K562 (cell line): ENCODE data around the gene EXOSC9. TPM values are rescaled to one million over a fixed set of nuclear protein-coding genes. Genes with fewer than 3 reads are reported as not detected.

ENCODE experiments used
- ATF7 ChIP-seq: fragments of 450-650 bp; IDR thresholded peaks from 2 replicates; pipeline ENCODE4 v1.7.1; 2014; ENCODE audit warnings: mild to moderate bottlenecking, moderate library complexity
- DACH1 ChIP-seq: fragments of 450-650 bp; IDR thresholded peaks from 2 replicates; pipeline ENCODE4 v1.6.1; 2018; ENCODE audit not compliant: partially characterized antibody
- ELF2 ChIP-seq: fragments of 250-450 bp; sonication (Bioruptor Pico); IDR thresholded peaks from 2 replicates; pipeline ENCODE4 v1.5.0; 2021; ENCODE audit warnings: mild to moderate bottlenecking
- MBD2 ChIP-seq: sonication (generic); IDR thresholded peaks from 2 replicates; pipeline ENCODE4 v1.6.1; 2016; ENCODE audit warnings: low read depth, borderline replicate concordance
- MCM2 ChIP-seq: fragments of 450-650 bp; IDR thresholded peaks from 2 replicates; pipeline ENCODE4 v1.6.1; 2017; ENCODE audit warnings: low read depth, mild to moderate bottlenecking
- MCM5 ChIP-seq: fragments of 450-650 bp; IDR thresholded peaks from 2 replicates; pipeline ENCODE4 v1.6.1; 2016; ENCODE audit warnings: low read depth
- NRF1 ChIP-seq, 2 experiments: fragments of 450-650 bp; IDR thresholded peaks in 1 of 2; conservative IDR thresholded peaks in 1 of 2; 2 replicates each; pipeline ENCODE4 v1.6.1; 2014; ENCODE audit warnings: mild to moderate bottlenecking in 2 of 2
- POLR2H ChIP-seq: IDR thresholded peaks from 2 replicates; pipeline ENCODE4 v1.6.1; 2016; ENCODE audit warnings: missing genetic modification characterization, low read depth, mild to moderate bottlenecking, control low read depth, missing compliant biosample characterization, moderate library complexity
- RAD51 ChIP-seq: fragments of 450-650 bp; IDR thresholded peaks from 2 replicates; pipeline ENCODE4 v1.7.1; 2016; ENCODE audit warnings: low read depth, mild to moderate bottlenecking, borderline replicate concordance
- TEAD1 ChIP-seq, 2 experiments: fragments of 450-650 bp in 1 of 2; sonication (generic) in 1 of 2; formaldehyde crosslinking; IDR thresholded peaks; 2 replicates each; pipeline versions ENCODE4 v1.4.0 to v1.8.0; 2020 to 2022; ENCODE audit warnings: mild to moderate bottlenecking in 2 of 2, missing genetic modification reagents in 1 of 2
- UBTF ChIP-seq, 2 experiments: IDR thresholded peaks; 2 replicates each; pipeline ENCODE4 v1.6.1; 2012; ENCODE audit warnings: improper control_type of control experiment in 2 of 2, low read depth in 2 of 2, low read length in 2 of 2, borderline replicate concordance in 1 of 2
- ZNF134 ChIP-seq: fragments of 250-450 bp; sonication (Bioruptor Pico); conservative IDR thresholded peaks from 2 replicates; pipeline ENCODE4 v1.4.0; 2020
- polyA plus RNA-seq, 8 experiments: library from polyadenylated mRNA; depleted of rRNA in 4 of 8; stranded (reverse) in 5 of 8; unstranded in 3 of 8; fragments of >200 nt; fragmentation: Nextera tagmentation in 2 of 8; fragmentation: Illumina TruSeq in 1 of 8; extraction: Ambion mirVana in 2 of 8; extraction: Trizol in 1 of 8; gene quantifications; 2 replicates each; pipeline versions ENCODE4 v1.2.1 to v1.2.3, GENCODE V29; 2011 to 2014; ENCODE audit warnings: inconsistent platforms in 1 of 8, missing spikeins in 1 of 8
- total RNA-seq, 7 experiments: library from RNA; depleted of rRNA in 6 of 7; stranded (reverse); fragments of >200 nt in 6 of 7; fragmentation: Illumina TruSeq in 2 of 7; extraction: Trizol in 2 of 7; gene quantifications; 2 replicates each; pipeline versions ENCODE4 v1.2.1 to v1.2.3, GENCODE V29; 2011 to 2021; ENCODE audit warnings: low replicate concordance in 1 of 7

Gene EXOSC9
- total and polyA plus RNA-seq, 9 of the 15 experiments (the other 6 are each of a cell fraction or from before 2014, with no cell fraction given), result 64.7 to 166 (median 115) TPM

- no peak for TF ChIP-seq UBTF (IDR thresholded peaks at IDR 0.05; ENCODE audit: borderline replicate concordance in 1 of 2, low read depth in 2 of 2, low read length in 2 of 2)
- TF ChIP-seq POLR2H (tag), result peak; percentile 65
- TF ChIP-seq MCM2, result no peak
- no peak for TF ChIP-seq RAD51
- no peak for TF ChIP-seq ELF2 (CRISPR knock-in tag)
- TF ChIP-seq MBD2, result no peak
- peak; percentile 90 for TF ChIP-seq DACH1
- no peak for TF ChIP-seq MCM5
- 0 out of 2 replicates have a peak, but pooled peaks have one; percentile 13 for TF ChIP-seq ZNF134 (CRISPR knock-in tag)
- no peak for TF ChIP-seq ATF7
- TF ChIP-seq TEAD1 (CRISPR knock-in tag; IDR thresholded peaks at IDR 0.05), result 0 out of 4 replicates have a peak, but pooled peaks of 1 of the 2 experiments have one; percentile 7
- peak; percentile 54 to 61 for TF ChIP-seq NRF1 (conservative IDR thresholded peaks at IDR 0.05 in 1 of 2, IDR thresholded peaks at IDR 0.05 in 1 of 2)
Observed at GRCh38 chr4:121824171-121824527, 23.0 kb downstream of the EXOSC9 start (continued).
